GM21515 (cell line): ENCODE data around the gene GALNS.

Experiments
- ATAC-seq: cut with Tn5 transposase; IDR thresholded peaks from one replicate; pipeline ENCODE4 v1.9.1; 2021; ENCODE audit not compliant: unreplicated experiment

The GALNS gene

GRCh38 chr16:88877564-88878289, 21.0 kb upstream of the GALNS start:
- ATAC-seq = no peak

GRCh38 chr16:88876942-88877526, 20.3 kb upstream of the GALNS start:
- ATAC-seq = no peak

GRCh38 chr16:88875703-88876234, 19.0 kb upstream of the GALNS start:
- no peak for ATAC-seq

- no peak for ATAC-seq
Observed at GRCh38 chr16:88874938-88875599, 18.3 kb upstream of the GALNS start.

GRCh38 chr16:88872650-88873331, 16.0 kb upstream of the GALNS start:
- ATAC-seq = no peak

GRCh38 chr16:88871730-88872416, 15.1 kb upstream of the GALNS start:
- no peak for ATAC-seq

GRCh38 chr16:88871349-88871702, 14.6 kb upstream of the GALNS start:
- ATAC-seq = no peak

- ATAC-seq = no peak
Observed at GRCh38 chr16:88870608-88871348, 14.0 kb upstream of the GALNS start.

- no peak for ATAC-seq
Observed at GRCh38 chr16:88869673-88869980, 12.9 kb upstream of the GALNS start.

- ATAC-seq = no peak
Observed at GRCh38 chr16:88868974-88869672, 12.4 kb upstream of the GALNS start.

- no peak for ATAC-seq
Observed at GRCh38 chr16:88867581-88868246, 11.0 kb upstream of the GALNS start.

- ATAC-seq = no peak
Observed at GRCh38 chr16:88866151-88866920, 9.6 kb upstream of the GALNS start, which contains the start of gene PABPN1L. Gene PABPN1L (minus strand): TSS chr16:88866660. CDS start chr16:88866606, 54 bp downstream.

- no peak for ATAC-seq
Observed at GRCh38 chr16:88865742-88866141, 9.0 kb upstream of the GALNS start.

GRCh38 chr16:88865310-88865709, 8.6 kb upstream of the GALNS start:
- no peak for ATAC-seq

- no peak for ATAC-seq
Observed at GRCh38 chr16:88864521-88864920, 7.8 kb upstream of the GALNS start.

GRCh38 chr16:88864099-88864498, 7.4 kb upstream of the GALNS start:
- ATAC-seq = no peak

- no peak for ATAC-seq
Observed at GRCh38 chr16:88863426-88863825, 6.7 kb upstream of the GALNS start.

- no peak for ATAC-seq
Observed at GRCh38 chr16:88862968-88863367, 6.2 kb upstream of the GALNS start.
